HEK293 (cell line): ENCODE data around the gene CACNB2.

Experiments
- CTCF ChIA-PET: fragments of 350-600 bp; formaldehyde crosslinking; extraction: SDS; loops from one replicate; lab custom pipeline; 2021; ENCODE audit warnings: antibody characterized with exemption; lab: Yijun Ruan, JAX
- POLR2A ChIA-PET: fragments of 300-600 bp; formaldehyde crosslinking; extraction: SDS; loops from one replicate; lab custom pipeline; 2020; ENCODE audit warnings: antibody characterized with exemption, inconsistent platforms; lab: Yijun Ruan, JAX
- H3K27ac ChIP-seq: fragments of 200-500 bp; sonication (Bioruptor generic); 2 replicates; pipeline ENCODE4 v1.5.1; 2014; ENCODE audit warnings: low read depth, low read length, control low read depth, inconsistent platforms; ENCODE audit errors: extremely low read depth
- H3K36me3 ChIP-seq, 2 experiments: fragments of 200-500 bp in 1 of 2; sonication (Bioruptor generic) in 1 of 2; 1 replicate in 1 of 2; 2 replicates in 1 of 2; pipeline ENCODE4 v1.5.1; 2014 to 2017; ENCODE audit warnings: inconsistent platforms in 2 of 2, low read length in 2 of 2; ENCODE audit not compliant: control insufficient read depth in 2 of 2, insufficient read depth in 1 of 2
- H3K4me1 ChIP-seq: fragments of 200-500 bp; sonication (Bioruptor generic); 2 replicates; pipeline ENCODE4 v1.5.1; 2014; ENCODE audit warnings: mild to moderate bottlenecking, low read length, inconsistent platforms; ENCODE audit not compliant: control insufficient read depth, insufficient read depth
- H3K4me3 ChIP-seq: 2 replicates; pipeline ENCODE4 v1.5.1; 2011; ENCODE audit warnings: low read depth, mild to moderate bottlenecking, control low read depth, low read length, moderate library complexity
- H3K9me3 ChIP-seq: fragments of 200-500 bp; sonication (Bioruptor generic); 2 replicates; pipeline ENCODE4 v1.5.1; 2014; ENCODE audit warnings: low read depth, low read length, inconsistent platforms; ENCODE audit not compliant: control insufficient read depth, insufficient read depth
- ATF2 ChIP-seq: fragments of 450-650 bp; formaldehyde crosslinking; IDR thresholded peaks from 2 replicates; pipeline ENCODE4 v1.5.1; 2016; ENCODE audit warnings: missing biosample characterization, missing genetic modification characterization, low read depth
- HIC1 ChIP-seq: fragments of 450-650 bp; formaldehyde crosslinking; IDR thresholded peaks from 2 replicates; pipeline ENCODE4 v1.5.1; 2016; ENCODE audit warnings: missing biosample characterization, missing genetic modification characterization
- HOXA7 ChIP-seq: sonication (generic); formaldehyde crosslinking; IDR thresholded peaks from 2 replicates; pipeline ENCODE4 v1.8.1; 2022; ENCODE audit warnings: missing genetic modification reagents, borderline replicate concordance
- HOXD13 ChIP-seq: sonication (generic); formaldehyde crosslinking; IDR thresholded peaks from 2 replicates; pipeline ENCODE4 v1.8.0; 2022; ENCODE audit warnings: missing genetic modification reagents, borderline replicate concordance
- KLF7 ChIP-seq: fragments of 450-650 bp; formaldehyde crosslinking; IDR thresholded peaks from 2 replicates; pipeline ENCODE4 v1.5.1; 2016; ENCODE audit warnings: missing biosample characterization, missing genetic modification characterization, borderline replicate concordance
- SALL2 ChIP-seq: fragments of 450-650 bp; formaldehyde crosslinking; IDR thresholded peaks from 2 replicates; pipeline ENCODE4 v1.5.0; 2017; ENCODE audit warnings: missing biosample characterization, mild to moderate bottlenecking, missing genetic modification characterization, borderline replicate concordance
- TRIM28 ChIP-seq: IDR thresholded peaks from 2 replicates; pipeline ENCODE4 v1.6.1; 2011; ENCODE audit warnings: low read length, control low read depth, borderline replicate concordance
- ZBTB20 ChIP-seq: fragments of 450-650 bp; formaldehyde crosslinking; IDR thresholded peaks from 2 replicates; pipeline ENCODE4 v1.5.1; 2016; ENCODE audit warnings: missing biosample characterization, missing genetic modification characterization
- ZBTB7A ChIP-seq: fragments of 450-650 bp; formaldehyde crosslinking; IDR thresholded peaks from 2 replicates; pipeline ENCODE4 v1.5.1; 2016; ENCODE audit warnings: low read depth, missing biosample characterization, missing genetic modification characterization
- ZFHX2 ChIP-seq: fragments of 450-650 bp; formaldehyde crosslinking; conservative IDR thresholded peaks from 2 replicates; pipeline ENCODE4 v1.5.1; 2016; ENCODE audit warnings: missing biosample characterization, missing genetic modification characterization
- ZNF146 ChIP-seq: fragments of 450-650 bp; formaldehyde crosslinking; IDR thresholded peaks from 2 replicates; pipeline ENCODE4 v1.5.1; 2016; ENCODE audit warnings: missing biosample characterization, missing genetic modification characterization
- ZNF157 ChIP-seq: fragments of 450-650 bp; formaldehyde crosslinking; IDR thresholded peaks from 2 replicates; pipeline ENCODE4 v1.5.1; 2016; ENCODE audit warnings: missing biosample characterization, missing genetic modification characterization
- ZNF16 ChIP-seq: fragments of 450-650 bp; formaldehyde crosslinking; IDR thresholded peaks from 2 replicates; pipeline ENCODE4 v1.5.1; 2016; ENCODE audit warnings: low read depth, missing biosample characterization, missing genetic modification characterization
- ZNF274 ChIP-seq, 2 experiments: fragments of 200-500 bp in 1 of 2; fragments of 450-650 bp in 1 of 2; sonication (Bioruptor generic) in 1 of 2; formaldehyde crosslinking in 1 of 2; IDR thresholded peaks; 2 replicates each; pipeline versions ENCODE4 v1.5.1 to v1.6.1; 2014 to 2016; ENCODE audit warnings: borderline replicate concordance in 1 of 2, inconsistent platforms in 1 of 2, low read length in 1 of 2, missing biosample characterization in 1 of 2, missing genetic modification characterization in 1 of 2
- ZNF426 ChIP-seq: fragments of 450-650 bp; formaldehyde crosslinking; IDR thresholded peaks from 2 replicates; pipeline ENCODE4 v1.5.1; 2017; ENCODE audit warnings: missing biosample characterization, missing genetic modification characterization, mild to moderate bottlenecking, inconsistent platforms, moderate library complexity
- ZNF510 ChIP-seq: fragments of 450-650 bp; formaldehyde crosslinking; IDR thresholded peaks from 2 replicates; pipeline ENCODE4 v1.5.1; 2018; ENCODE audit warnings: mild to moderate bottlenecking, missing genetic modification characterization, missing biosample characterization; ENCODE audit not compliant: insufficient replicate concordance
- ZNF518A ChIP-seq: fragments of 450-650 bp; formaldehyde crosslinking; conservative IDR thresholded peaks from 2 replicates; pipeline ENCODE4 v1.5.1; 2016; ENCODE audit warnings: low read depth, missing biosample characterization, missing genetic modification characterization
- ZNF560 ChIP-seq: fragments of 450-650 bp; formaldehyde crosslinking; IDR thresholded peaks from 2 replicates; pipeline ENCODE4 v1.5.1; 2017; ENCODE audit warnings: missing biosample characterization, missing genetic modification characterization, borderline replicate concordance
- ZNF596 ChIP-seq: fragments of 450-650 bp; IDR thresholded peaks from 2 replicates; pipeline ENCODE4 v1.5.0; 2018; ENCODE audit warnings: missing biosample characterization, mild to moderate bottlenecking, missing genetic modification characterization, moderate library complexity
- ZNF701 ChIP-seq: fragments of 450-650 bp; formaldehyde crosslinking; IDR thresholded peaks from 2 replicates; pipeline ENCODE4 v1.5.1; 2016; ENCODE audit warnings: missing biosample characterization, missing genetic modification characterization
- ZNF785 ChIP-seq: fragments of 450-650 bp; formaldehyde crosslinking; IDR thresholded peaks from 2 replicates; pipeline ENCODE4 v1.5.1; 2016; ENCODE audit warnings: missing biosample characterization, missing genetic modification characterization
- ZNF837 ChIP-seq: fragments of 450-650 bp; formaldehyde crosslinking; IDR thresholded peaks from 2 replicates; pipeline ENCODE4 v1.5.1; 2016; ENCODE audit warnings: missing biosample characterization, missing genetic modification characterization
- TF ChIP-seq, protein P1 (sequence below): fragments of 450-650 bp; formaldehyde crosslinking; IDR thresholded peaks from 2 replicates; pipeline ENCODE4 v1.5.1; 2017; ENCODE audit warnings: missing biosample characterization, missing genetic modification characterization
- TF ChIP-seq, protein P2 (sequence below): fragments of 450-650 bp; formaldehyde crosslinking; IDR thresholded peaks from 2 replicates; pipeline ENCODE4 v1.5.1; 2017; ENCODE audit warnings: missing biosample characterization, mild to moderate bottlenecking, missing genetic modification characterization, moderate library complexity

The CACNB2 gene

DNA sequence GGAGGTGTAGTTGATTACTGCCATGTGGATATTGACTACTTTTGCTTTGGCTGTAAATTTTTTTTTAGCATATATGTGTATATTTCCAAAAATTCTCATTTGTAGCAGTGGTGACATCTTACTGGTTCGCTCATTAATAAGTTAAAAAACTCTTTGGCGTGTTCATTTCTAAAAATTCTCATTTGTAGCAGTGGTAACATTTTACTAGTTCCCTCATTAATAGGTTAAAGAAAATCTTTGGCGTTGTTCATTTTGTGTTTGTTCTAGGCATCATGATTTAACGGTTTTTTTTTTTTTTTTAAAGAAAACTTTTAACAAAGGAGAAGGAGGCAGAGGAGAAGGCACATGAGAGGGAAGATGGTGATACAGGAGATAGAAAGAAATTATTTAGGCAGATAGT is 45.9 kb upstream of the CACNB2 start:
- no peak overlapping the region for H3K4me3 ChIP-seq
- CTCF ChIA-PET, result interaction anchor here (0.6 kb wide), 1 partner anchor 247 kb away, joined by 4 read pairs; no protein-coding TSS in a partner anchor
- no peak overlapping the region for H3K27ac ChIP-seq
- H3K4me1 ChIP-seq, result no peaks in the 10 kb centered on the region
- POLR2A ChIA-PET, result no interaction called here
- no peaks in the 10 kb centered on the region for H3K9me3 ChIP-seq
- H3K36me3 ChIP-seq, result no peaks in the 10 kb centered on the region
- TF ChIP-seq, protein P1, sequence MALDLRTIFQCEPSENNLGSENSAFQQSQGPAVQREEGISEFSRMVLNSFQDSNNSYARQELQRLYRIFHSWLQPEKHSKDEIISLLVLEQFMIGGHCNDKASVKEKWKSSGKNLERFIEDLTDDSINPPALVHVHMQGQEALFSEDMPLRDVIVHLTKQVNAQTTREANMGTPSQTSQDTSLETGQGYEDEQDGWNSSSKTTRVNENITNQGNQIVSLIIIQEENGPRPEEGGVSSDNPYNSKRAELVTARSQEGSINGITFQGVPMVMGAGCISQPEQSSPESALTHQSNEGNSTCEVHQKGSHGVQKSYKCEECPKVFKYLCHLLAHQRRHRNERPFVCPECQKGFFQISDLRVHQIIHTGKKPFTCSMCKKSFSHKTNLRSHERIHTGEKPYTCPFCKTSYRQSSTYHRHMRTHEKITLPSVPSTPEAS (tag by site-specific recombination), result no peak
- TF ChIP-seq ZNF596 (tag by site-specific recombination) (no peak), HIC1 (tag by site-specific recombination) (no peak), ZNF510 (tag by site-specific recombination) (peak; percentile 97), ZNF785 (no peak), ATF2 (tag by site-specific recombination) (no peak), ZNF837 (no peak), TRIM28 (no peak)

DNA sequence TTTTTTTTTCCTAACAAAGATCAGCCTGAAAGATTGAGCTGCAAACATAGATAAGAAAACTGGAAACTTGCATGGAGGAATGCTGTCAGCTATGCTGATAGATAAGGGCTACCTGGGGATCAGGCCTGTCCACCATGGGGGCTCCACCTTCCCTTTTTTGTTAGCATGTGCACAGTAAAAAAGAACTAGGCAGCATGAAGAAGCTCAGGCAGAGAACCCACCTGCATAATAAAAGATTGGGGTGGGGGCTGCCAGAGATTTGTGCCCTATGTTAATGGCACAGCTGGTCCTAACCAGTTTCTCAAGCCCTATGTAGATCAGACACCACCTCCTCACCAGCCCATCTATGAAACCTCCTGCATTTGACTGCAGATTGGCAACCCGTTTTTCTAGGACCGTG is 45.4 kb upstream of the CACNB2 start:
- H3K27ac ChIP-seq, result no peak overlapping the region
- POLR2A ChIA-PET, result no interaction called here
- TF ChIP-seq ZNF560 (no peak), SALL2 (tag by site-specific recombination) (no peak), ZNF274 (IDR thresholded peaks at IDR 0.05; ENCODE audit: low read length) (no peak), ZNF274 (tag by site-specific recombination; IDR thresholded peaks at IDR 0.05; ENCODE audit: borderline replicate concordance) (no peak), ZNF16 (tag by site-specific recombination) (no peak), ZNF426 (tag by site-specific recombination) (no peak), ZBTB20 (no peak), HOXD13 (CRISPR knock-in tag) (no peak), ZBTB7A (no peak), ZFHX2 (no peak), ZNF701 (no peak), KLF7 (tag by site-specific recombination) (no peak), ZNF518A (tag by site-specific recombination) (no peak), HOXA7 (CRISPR knock-in tag) (no peak), ZNF146 (tag by site-specific recombination) (no peak), ZNF157 (no peak)
- TF ChIP-seq, protein P2, sequence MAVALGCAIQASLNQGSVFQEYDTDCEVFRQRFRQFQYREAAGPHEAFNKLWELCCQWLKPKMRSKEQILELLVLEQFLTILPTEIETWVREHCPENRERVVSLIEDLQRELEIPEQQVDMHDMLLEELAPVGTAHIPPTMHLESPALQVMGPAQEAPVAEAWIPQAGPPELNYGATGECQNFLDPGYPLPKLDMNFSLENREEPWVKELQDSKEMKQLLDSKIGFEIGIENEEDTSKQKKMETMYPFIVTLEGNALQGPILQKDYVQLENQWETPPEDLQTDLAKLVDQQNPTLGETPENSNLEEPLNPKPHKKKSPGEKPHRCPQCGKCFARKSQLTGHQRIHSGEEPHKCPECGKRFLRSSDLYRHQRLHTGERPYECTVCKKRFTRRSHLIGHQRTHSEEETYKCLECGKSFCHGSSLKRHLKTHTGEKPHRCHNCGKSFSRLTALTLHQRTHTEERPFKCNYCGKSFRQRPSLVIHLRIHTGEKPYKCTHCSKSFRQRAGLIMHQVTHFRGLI (tag by site-specific recombination), result no peak

More for the DNA sequence above, 45.4 kb upstream of the CACNB2 start:
- CTCF ChIA-PET, result interaction anchor here (0.6 kb wide), 1 partner anchor 248 kb away, joined by 4 read pairs; no protein-coding TSS in a partner anchor
- Histone ChIP-seq H3K4me3 (no peak overlapping the region), H3K9me3 (no peaks in the 10 kb centered on the region), H3K36me3 (no peaks in the 10 kb centered on the region), H3K4me1 (no peaks in the 10 kb centered on the region)
